ENCODE results near the gene PRKN. TPM values are rescaled to one million over a fixed set of nuclear protein-coding genes. Genes with fewer than 3 reads are reported as not detected.

Gene PRKN
- total RNA-seq, 3 donors from 2014 or later, result 5.2 to 10.2 (median 8.1) TPM

- no peak for ATAC-seq
These were observed 1320.0 kb downstream of the PRKN start for GRCh38 chr6:161407581-161407980.

GRCh38 chr6:161407115-161407514 lies 1320.5 kb downstream of the PRKN start:
- intact Hi-C loops (cut with DNase I, micrococcal nuclease), result no loop called here
- Histone ChIP-seq H3K9me3 (peaks cover 5% of the 10 kb centered on the region), H3K4me3 (no peak overlapping the region), H3K36me3 (ENCODE audit: low read depth) (no peaks in the 10 kb centered on the region), H3K4me1 (ENCODE audit: low read depth) (no peaks in the 10 kb centered on the region)
- TF ChIP-seq CTCF (IDR thresholded peaks at IDR 0.05), result no peak
- ATAC-seq (no peak), DNase-seq (no peak)

More at GRCh38 chr6:161407581-161407980, 1320.0 kb downstream of the PRKN start:
- intact Hi-C loops (cut with DNase I, micrococcal nuclease), result no loop called here
- no peak for TF ChIP-seq CTCF (IDR thresholded peaks at IDR 0.05)
- DNase-seq, result no peak
- peaks cover 5% of the 10 kb centered on the region for H3K9me3 ChIP-seq
- no peak overlapping the region for H3K4me3 ChIP-seq
- H3K4me1 ChIP-seq (ENCODE audit: low read depth), result no peaks in the 10 kb centered on the region
- no peaks in the 10 kb centered on the region for H3K36me3 ChIP-seq (ENCODE audit: low read depth)

- no peak for TF ChIP-seq CTCF (IDR thresholded peaks at IDR 0.05)
- no peaks in the 10 kb centered on the region for H3K36me3 ChIP-seq (ENCODE audit: low read depth)
- intact Hi-C loops (cut with DNase I, micrococcal nuclease), result no loop called here
- no peaks in the 10 kb centered on the region for H3K4me1 ChIP-seq (ENCODE audit: low read depth)
- peaks cover 5% of the 10 kb centered on the region for H3K9me3 ChIP-seq
- ATAC-seq (no peak), DNase-seq (no peak)
- H3K4me3 ChIP-seq, result no peak overlapping the region
These were observed 1320.9 kb downstream of the PRKN start for GRCh38 chr6:161406646-161407045.

- no peak overlapping the region for H3K4me3 ChIP-seq
- TF ChIP-seq CTCF (IDR thresholded peaks at IDR 0.05), result no peak
- peaks cover 5% of the 10 kb centered on the region for H3K9me3 ChIP-seq
- no peaks in the 10 kb centered on the region for H3K36me3 ChIP-seq (ENCODE audit: low read depth)
- intact Hi-C loops (cut with DNase I, micrococcal nuclease), result no loop called here
- no peak for DNase-seq
- H3K4me1 ChIP-seq (ENCODE audit: low read depth), result no peaks in the 10 kb centered on the region
- ATAC-seq, result no peak
These were observed 1322.1 kb downstream of the PRKN start for GRCh38 chr6:161405418-161405817.

GRCh38 chr6:161403717-161404116 lies 1323.8 kb downstream of the PRKN start:
- no peak for DNase-seq
- ATAC-seq, result no peak
- H3K4me1 ChIP-seq (ENCODE audit: low read depth), result no peaks in the 10 kb centered on the region
- no peak overlapping the region for H3K4me3 ChIP-seq
- H3K36me3 ChIP-seq (ENCODE audit: low read depth), result no peaks in the 10 kb centered on the region
- intact Hi-C loops (cut with DNase I, micrococcal nuclease), result no loop called here
- no peak for TF ChIP-seq CTCF (IDR thresholded peaks at IDR 0.05)
- peaks cover 5% of the 10 kb centered on the region for H3K9me3 ChIP-seq
